Right hindlimb (tissue), 1 donor: ENCODE measurements around the gene CSAD.
"Not testable (repeated sequence)": the region's sequence is repeated elsewhere in the genome, so short reads cannot be mapped to it uniquely, and the experiment has no call there.

ENCODE experiments used
- DNase-seq: peaks from one replicate; pipeline ENCODE4 v3.0.0-alpha.2; 2018

The CSAD gene

DNA sequence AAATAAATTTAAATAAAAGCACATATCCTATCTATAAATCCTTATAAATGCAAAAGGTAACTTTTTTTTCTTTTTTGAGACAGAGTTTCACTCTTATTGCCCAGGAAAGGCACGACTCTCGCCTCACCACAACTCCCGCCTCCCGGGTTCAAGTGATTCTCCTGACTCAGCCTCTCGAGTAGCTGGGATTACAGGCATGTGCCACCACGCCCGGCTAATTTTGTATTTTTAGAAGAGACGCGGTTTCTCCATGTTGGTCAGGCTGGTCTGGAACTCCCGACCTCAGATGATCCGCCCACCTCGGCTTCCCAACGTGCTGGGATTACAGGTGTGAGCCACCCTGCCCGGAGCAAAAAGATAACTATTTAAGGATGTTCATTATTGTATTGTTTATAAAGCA lies 1.9 kb downstream of the CSAD start:
- not testable (repeated sequence) for DNase-seq

DNA sequence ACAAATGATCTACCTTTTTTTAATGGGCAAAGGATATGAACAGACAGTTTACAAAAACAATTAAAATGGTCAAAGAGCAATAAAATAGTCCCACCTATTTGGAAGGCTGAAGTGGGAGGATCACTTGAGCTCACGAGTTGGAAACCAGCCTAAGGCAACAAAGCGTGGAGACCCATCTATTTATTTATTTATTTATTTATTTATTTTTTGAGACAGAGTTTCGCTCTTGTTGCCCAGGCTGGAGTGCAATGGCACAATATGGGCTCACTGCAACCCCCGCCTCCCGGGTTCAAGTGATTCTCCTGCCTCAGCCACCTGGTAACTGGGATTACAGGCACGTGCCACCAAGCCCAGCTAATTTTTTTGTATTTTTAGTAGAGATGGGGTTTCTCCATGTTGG lies 3.3 kb downstream of the CSAD start:
- DNase-seq, result not testable (repeated sequence)

DNA sequence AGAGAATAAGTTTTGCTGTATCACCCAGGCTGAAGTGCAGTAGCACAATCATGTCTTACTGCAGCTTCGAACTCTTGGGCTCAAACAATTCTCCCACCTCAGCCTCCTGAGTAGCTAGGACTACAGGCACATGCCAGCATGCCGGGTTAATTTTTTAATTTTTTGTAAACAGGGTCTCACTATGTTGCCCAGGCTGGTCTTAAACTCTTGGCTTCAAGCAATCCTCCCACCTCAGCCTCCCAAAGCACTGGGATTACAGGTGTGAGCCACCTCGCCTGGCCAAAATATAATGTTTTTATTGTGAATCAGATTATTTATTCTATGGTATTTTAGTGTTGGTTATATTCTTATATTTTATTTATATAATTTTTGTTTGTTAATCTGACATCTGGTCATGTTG lies 4.0 kb downstream of the CSAD start:
- DNase-seq, result no peak

DNA sequence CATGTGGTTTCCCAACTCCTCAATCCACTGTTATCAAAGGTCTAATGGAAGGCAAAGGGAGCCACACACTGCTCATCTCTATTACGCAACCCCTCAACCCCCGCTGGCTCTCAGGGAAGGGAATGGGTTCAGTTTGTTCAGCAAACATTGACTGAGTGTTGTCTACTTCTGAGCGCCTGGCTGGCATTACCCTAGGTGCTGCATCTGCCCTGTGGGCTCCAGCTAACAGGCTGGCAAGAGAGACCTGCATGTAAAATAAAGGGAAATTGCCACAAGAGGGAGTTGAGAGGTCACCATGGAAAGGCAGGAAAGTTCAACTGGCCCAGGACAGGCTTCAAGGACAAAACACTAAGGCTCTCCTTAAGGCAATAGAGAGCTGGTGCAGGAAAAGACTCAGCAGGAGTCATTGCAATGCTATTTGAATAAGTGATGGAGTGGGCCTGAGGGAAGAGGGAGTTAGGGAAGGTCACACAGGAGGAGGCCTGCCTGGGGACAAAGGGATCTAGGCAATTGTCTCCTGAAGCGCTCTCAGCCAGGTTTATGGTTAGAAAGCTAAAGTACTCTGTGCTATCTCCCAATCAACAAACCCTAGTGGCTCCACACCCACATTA lies 5.7 kb downstream of the CSAD start:
- no peak for DNase-seq

DNA sequence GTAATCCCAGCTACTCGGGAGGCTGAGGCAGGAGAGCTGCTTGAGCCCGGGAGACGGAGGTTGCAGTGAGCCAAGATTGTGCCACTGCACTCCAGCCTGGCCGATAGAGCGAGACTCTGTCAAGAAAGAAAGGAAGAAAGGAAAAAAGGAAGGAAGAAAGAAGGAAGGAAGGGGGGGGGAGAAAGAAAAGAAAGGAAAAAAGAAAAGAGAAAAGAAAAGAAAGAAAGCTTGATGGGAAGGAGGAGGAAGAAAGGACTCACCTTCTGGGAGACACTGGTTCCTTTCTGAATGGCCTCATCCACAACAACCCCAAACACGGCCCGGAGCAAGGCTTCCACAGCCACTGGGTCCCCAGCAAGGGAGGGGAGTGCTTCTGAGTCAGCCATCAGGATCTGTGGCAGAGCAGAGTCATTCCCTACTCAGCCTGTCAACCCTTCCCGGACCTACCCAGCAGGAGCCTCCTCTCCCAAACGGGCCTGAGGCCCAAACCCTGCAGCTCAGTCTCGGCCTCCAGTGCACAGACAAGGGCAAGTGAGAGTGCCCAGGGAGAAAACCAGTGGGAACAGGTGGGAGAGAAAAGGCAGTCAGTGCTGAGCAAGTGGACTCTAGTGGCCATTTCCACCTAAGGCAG lies 7.5 kb downstream of the CSAD start:
- no peak for DNase-seq

DNA sequence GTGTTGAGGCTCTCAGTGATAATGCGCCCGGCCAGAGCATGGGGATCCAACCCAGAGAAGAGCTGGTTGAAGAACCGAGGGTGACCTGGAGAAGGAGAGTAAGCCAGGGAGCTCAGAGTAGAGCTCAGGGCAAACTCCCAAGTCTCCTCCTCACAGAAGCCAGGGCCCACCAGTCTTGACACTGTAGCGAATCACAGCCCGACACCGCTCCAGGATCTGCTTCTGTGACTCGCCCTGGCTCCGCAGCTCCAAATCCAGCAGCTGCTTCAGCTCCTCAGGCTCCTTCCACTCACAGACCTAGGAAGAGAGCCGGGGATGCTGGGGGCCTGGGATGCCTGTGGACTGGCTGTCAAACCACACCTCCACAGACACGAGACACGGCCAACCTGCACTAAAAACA lies 8.4 kb downstream of the CSAD start:
- no peak for DNase-seq

DNA sequence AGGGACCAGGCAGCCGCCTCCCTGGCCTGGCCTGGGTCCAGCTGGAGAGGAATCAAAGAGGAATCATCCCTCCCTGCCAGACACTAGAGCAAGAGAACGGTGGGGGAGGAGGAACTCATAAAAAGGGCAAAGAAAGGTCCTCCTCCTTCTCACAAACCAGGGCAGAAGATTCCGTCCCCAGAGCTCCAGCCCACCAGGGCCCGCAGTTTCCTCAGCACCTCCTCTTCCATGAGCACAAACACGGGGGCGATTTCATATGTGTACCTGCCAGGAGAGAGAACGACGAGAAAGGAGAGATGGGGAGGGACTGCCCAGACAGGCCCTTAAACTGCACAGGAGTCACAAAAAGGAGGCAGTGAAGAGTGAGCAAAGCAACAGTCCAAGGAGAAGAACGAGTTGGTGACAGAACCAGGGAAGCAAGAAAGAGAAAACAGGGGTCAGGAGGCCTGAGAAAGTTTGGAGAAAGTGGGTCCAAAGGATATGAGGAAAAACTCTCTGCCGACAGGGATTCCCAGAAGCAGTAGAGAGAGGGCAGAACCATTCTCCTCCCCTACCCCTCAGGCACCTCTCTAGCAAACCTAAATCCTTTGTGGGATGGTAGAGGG lies 8.9 kb downstream of the CSAD start:
- no peak for DNase-seq

DNA sequence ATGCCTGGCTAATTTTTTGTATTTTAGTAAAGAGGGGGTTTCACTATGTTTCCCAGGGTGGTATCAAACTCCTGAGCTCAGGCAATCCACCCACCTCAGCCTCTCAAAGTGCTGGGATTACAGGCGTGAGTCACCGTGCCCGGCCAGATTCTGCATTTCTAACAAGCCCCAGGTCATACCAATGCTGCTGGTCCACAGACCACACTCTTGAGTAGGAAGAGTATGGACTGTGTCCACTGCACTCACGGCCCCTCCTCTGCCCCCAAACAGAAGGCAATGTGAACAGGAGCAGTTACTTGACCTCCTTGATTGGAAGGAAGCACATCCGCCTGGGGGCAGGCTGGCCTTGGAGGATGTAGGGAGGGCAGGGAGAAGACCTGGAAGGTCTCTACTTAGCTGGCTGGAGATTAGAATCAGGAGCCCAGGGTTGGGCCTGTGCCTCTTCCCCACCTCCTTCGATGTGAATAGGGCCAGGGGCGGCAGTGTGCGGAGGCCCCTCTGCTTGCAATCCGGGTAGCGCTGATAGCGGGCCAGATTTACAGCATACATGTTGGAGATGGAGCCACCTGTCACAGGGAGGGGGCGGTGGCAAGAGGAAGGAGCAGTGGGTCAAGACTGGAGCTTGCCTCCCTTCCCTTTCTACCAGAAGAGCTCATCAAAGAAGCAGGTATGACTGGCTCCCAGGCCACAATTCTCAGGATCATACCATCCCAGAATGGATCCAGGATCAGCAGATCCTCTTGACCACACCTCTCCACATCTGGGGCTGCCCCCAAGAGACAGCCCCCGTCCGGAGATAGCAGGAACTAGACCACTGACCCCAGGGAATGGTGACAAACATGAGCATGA lies 9.6 kb downstream of the CSAD start:
- DNase-seq, result no peak

DNA sequence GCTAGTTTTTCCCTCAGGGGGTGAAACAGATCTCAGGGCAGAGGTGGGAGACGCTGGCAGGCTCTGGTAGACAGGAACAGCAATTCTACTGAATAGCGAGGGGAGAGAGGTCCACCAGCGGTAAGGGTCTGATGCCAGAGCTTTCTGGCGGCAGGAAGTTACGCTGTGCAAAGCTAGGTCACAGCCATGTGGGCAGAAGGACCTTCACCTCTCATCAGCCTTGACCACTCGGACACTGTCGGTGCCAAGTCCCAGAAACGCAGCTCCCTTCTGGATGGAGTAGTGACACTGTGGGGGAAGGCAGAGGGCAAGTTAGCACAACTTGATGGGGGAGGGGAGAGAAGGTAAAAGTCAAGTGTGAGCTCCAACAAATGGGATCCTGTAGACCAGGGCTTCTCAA lies 10.5 kb downstream of the CSAD start:
- no peak for DNase-seq

DNA sequence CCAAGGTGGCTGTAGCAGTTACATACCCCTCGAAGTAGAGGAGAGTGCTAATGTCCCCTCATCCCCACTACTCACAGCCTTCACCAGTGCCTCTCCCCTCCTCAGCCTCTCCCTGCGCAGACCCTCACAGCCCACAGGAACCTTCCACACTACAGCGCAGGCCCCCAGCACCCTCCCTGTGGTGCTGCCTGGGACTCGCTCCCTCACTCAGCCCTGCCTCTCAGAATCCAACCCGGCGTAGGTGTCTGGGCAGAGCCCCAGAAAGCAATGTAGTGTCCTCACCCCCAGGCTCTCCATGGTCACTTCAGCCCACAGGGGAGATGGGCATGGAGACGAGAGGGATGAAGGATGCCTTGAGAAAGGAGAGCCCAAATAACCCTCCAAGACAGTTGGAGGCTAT lies 11.1 kb downstream of the CSAD start:
- no peak for DNase-seq

DNA sequence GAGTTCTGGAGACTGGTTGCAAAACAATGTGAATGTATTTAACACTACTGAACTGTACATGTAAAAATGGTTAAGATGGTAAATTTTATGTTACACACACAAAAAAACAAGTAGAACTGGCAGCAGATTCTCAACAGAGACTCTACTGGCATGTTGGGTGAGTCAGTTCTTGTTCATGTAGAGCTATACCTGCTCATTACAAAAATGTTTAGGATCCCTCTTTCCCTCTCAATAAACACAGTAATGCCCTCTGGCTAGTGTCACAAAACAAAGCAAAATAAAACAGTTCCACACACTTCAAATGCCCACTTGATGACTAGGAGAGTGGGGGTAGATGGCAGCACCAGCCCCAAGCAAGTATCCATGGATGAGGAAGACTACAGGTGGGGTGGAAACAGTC lies 13.9 kb downstream of the CSAD start:
- no peak for DNase-seq

DNA sequence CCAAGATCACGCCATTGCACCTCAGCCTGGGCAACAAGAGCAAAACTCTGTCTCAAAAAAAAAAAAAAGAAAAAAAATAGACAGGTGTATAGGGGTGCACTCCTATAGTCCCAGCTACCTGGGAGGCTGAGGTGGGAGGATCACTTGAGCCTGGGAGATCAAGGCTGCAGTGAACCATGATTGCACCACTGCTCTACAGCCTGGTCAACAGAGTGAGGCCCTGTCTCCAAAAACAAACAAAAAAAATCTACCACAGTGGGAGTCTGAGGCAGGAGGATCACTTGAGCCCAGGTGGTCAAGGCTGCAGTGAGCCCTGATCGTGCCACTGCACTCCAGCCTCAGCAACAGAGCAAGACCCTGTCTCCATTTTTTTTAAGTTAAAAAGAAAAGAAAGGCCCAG lies 17.7 kb downstream of the CSAD start:
- DNase-seq, result not testable (repeated sequence)

DNA sequence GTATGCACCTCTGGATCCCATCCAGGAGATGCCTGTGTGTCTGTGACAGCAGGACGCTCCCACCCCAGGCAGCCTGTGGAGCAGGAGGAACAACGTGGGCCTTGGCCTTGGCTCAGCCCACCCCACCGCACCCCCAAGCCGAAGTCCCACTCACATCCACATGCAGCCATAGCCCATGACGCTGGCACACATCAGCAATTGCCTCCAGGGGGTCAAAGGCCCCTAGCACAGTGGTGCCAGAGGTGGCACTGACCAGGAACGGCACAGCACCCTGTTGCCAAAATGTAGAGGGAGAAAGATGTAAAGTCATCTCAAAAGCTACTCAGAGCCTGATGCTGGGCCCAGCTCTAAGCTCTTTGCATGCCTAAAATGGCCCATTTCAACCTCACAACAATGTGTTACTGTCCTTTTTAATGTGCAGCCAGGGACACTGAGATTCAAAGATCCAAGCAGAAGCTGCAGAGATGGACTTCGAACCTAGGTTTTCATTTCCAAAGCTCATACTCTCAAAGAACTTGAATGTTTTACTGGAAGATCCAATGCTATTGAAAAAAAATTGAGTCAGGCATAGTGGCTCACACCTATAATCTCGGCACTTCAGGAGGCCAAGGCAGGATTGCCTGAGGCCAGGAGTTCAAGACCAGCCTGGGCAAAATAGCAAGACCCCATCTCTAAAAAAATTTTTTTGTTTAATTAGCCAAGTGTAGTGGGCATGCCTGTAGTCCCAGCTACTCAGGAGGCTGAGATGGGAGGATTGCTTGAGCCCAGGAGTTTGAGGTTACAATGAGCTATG lies 19.4 kb downstream of the CSAD start:
- no peak for DNase-seq

DNA sequence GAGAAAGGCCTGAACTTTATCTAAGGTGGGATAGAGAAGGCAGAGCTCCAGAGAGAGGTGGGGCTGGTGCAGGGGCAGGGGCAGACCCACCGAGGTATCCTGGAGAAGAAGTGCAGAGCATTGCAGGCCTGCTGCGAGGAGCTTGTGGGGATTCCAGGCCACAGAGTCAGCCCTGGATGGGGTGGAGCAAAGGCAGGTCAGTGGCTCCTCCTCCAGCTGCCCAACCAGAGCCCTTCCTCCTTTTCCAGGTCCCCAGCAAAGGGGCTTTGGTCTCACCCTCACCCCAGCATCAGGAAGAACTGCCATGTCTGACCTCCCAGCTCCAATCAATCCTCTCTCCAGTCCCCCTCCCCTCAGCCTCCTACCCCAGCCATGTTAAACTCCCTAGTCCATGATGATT lies 20.1 kb downstream of the CSAD start:
- DNase-seq, result no peak

DNA sequence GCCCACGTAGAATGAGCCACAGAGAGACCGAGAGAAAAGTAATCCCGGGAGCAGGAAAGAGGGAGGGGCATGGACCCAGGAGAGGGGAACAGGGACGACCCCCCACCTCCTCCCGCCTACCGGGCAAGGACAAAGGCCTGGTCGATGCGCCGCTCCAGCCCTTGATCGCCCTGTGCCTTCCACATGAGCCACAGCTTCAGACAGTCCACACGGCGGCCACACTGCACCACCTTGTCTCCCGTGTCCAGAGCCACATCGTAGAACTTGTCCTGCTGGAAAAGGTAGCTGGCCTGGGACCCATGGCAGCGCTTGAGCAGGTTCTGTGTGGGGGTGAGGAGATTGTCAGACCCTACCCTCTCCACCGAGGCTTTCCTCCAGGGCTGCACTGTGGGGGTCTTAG lies 20.7 kb downstream of the CSAD start:
- no peak for DNase-seq

DNA sequence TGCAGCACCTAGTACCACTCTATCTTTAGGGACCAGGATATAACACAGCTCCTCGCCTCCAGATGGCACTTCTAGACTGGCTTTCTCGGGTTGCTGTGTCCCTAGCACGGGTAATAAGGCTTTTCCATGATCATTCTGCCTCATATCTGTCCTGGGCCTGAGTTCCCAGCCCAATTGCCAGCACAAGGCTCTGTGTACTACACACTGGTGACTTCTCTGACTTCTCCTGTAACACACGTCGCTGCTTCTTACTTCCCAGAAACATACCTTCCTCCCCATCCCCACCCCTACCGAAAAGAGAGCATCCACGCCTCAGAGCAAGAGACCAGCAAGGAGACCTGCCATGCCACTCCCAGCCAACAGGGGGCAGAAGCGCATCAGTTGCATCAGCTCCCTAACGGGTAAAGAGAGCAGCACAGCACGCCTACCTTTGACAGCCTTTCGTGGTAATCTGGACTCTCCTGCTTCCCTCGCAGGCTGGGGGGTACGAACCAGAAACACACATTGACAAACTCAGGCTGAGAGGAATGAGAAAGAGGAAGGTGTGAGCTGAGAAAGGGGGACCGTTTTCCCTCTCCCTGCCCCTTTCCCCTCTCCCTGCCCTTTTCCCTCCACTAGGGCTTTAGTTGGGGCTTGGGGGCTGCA lies 21.4 kb downstream of the CSAD start:
- peak; percentile 84 for DNase-seq

DNA sequence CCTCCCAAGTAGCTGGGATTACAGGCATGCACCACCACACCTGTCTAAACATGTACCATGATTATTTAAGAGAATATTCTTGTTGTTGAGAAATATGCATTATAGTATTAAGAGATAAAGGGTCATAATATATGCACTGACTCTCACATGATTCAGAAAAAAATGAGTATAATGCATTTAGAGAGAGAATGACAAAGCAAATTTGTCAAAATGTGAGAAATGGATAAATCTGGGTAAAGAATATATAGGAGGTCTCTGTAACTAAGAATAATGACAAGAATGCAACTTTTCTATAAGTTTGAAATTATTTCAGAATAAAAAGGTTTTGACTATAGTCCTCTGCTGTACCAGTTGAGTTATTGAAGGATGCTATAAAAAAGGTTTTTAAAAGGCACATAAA lies 28.3 kb downstream of the CSAD start:
- DNase-seq, result no peak

DNA sequence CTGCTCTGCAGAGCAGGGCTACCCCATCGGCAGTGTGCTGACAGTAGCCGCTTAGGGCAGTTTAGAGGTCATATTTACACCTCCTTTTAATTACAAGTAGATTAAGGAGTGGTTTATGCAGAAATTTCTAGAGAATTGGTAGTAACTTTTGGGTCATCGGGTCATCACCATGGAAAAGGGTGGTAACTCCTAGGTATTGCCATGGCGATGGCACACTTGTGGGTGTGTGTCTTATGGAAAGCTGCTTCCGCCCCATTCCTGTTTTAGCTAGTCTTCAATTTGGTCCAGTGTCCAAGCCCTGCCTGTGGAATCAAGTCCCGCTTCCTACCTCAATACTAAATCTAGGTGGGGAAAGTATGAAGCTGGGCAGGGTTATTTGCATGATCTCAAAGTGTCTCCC lies 29.7 kb downstream of the CSAD start:
- DNase-seq, result no peak

DNA sequence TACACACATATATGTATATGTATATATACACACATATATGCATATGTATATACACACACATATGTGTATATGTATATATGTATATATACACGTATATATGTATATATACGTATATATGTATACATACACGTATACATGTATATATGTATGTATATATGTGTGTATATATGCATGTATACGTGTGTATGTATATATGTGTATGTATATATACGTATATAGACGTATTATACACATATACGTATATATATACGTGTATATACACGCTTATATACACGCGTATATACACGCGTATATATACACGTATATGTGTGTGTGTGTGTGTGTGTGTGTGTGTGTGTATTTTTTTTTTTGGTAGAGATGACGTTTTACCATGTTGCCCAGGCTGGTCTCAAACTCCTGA lies 33.1 kb downstream of the CSAD start:
- DNase-seq, result no peak

DNA sequence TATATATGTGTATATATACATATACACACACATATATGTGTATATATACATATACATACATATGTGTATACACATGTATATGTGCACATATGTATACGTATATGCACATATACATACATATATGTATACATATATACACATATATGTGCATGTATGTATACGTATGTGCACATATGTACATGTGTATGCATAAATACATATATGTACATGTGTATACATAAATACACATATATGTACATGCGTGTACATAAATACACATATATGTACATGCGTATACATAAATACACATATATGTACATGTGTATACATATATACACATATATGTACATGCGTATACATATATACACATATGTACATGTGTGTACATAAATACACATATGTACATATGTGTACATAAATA lies 33.5 kb downstream of the CSAD start:
- no peak for DNase-seq

DNA sequence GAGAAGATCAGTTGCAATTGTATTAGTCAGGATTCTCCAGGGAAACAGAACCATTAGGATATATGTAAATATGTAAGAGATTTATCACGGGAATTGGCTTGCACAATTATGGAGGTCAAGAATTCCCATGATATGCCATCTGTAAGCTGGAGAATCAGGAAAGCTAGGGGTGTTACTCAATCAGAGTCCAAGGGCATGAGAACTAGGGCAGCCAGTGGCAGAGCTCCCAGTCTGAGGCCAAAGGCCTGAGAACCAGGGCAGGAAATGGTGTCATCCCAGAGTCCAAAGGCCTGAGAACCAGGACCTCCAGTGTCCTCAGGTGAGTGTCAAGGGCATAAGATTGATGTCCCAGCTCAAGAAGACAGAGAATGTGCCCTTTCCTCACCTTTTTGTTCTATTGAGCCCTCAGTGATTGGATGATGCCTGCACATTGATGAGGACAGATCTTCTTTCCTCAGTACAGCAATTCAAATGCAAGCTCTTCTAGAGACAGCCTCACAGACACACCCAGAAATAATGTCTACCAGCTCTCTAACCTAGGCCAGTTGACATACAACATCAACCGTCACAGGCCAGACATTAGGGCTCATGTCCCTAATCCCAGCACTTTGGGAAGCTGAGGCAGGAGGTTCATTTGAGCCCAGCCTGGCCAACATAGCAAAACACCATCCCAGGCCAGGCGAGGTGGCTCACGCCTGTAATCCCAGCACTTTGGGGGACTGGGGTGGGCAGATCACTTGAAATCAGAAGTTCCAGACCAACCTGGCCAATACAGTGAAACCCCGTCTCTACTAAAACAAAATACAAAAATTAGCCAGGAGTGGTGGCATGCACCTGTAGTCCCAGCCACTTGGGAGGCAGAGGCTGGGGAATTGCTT lies 35.1 kb downstream of the CSAD start:
- DNase-seq, result no peak
